Keratinocyte (primary cell): ENCODE measurements around the gene PRDM8. TPM values are rescaled to one million over a fixed set of nuclear protein-coding genes. Genes with fewer than 3 reads are reported as not detected.
A peak's percentile ranks its signal among the peaks of the same experiment; 100 is the strongest.

Source experiments
- DNase-seq: peaks from one replicate; pipeline ENCODE4 v3.0.0-alpha.2; 2011; ENCODE audit warnings: low read depth, missing footprints, low spot score
- FAIRE-seq: peaks from 2 replicates; lab custom pipeline; 2011; peaks lifted over from hg19 to GRCh38; lab: Jason Lieb, UNC
- H2AFZ ChIP-seq: 2 replicates; pipeline ENCODE4 v1.6.0; 2012; ENCODE audit warnings: low read length, control low read depth, inconsistent platforms; ENCODE audit not compliant: control insufficient read depth
- H3K27ac ChIP-seq: 2 replicates; pipeline ENCODE4 v1.5.1; 2011; ENCODE audit warnings: low read length; ENCODE audit not compliant: control insufficient read depth, insufficient read depth
- H3K27me3 ChIP-seq: 3 replicates; pipeline ENCODE4 v1.6.0; 2011; ENCODE audit warnings: low read length; ENCODE audit not compliant: control insufficient read depth, insufficient read depth; ENCODE audit errors: extremely low read depth
- H3K36me3 ChIP-seq, 2 experiments: 2 replicates in 1 of 2; 3 replicates in 1 of 2; pipeline ENCODE4 v1.5.1; 2011; ENCODE audit warnings: low read length in 2 of 2, mild to moderate bottlenecking in 1 of 2; ENCODE audit not compliant: control insufficient read depth in 2 of 2, insufficient read depth in 2 of 2; ENCODE audit errors: extremely low read depth in 1 of 2
- H3K4me1 ChIP-seq: 3 replicates; pipeline ENCODE4 v1.5.1; 2011; ENCODE audit warnings: low read length; ENCODE audit not compliant: control insufficient read depth, insufficient read depth; ENCODE audit errors: extremely low read depth
- H3K4me2 ChIP-seq: 3 replicates; pipeline ENCODE4 v1.6.0; 2011; ENCODE audit warnings: low read depth, low read length; ENCODE audit not compliant: control insufficient read depth, insufficient read depth; ENCODE audit errors: extremely low read depth
- H3K4me3 ChIP-seq, 3 experiments: fragments of 200-600 bp in 1 of 3; sonication (generic) in 1 of 3; 2 replicates in 2 of 3; 3 replicates in 1 of 3; pipeline ENCODE4 v1.5.1; 2011 to 2016; ENCODE audit warnings: low read length in 3 of 3, mild to moderate bottlenecking in 3 of 3, control low read depth in 2 of 3, inconsistent platforms in 1 of 3, low read depth in 1 of 3, mixed read lengths in 1 of 3, mixed run types in 1 of 3, moderate library complexity in 1 of 3; ENCODE audit not compliant: control insufficient read depth in 2 of 3, insufficient read depth in 2 of 3; ENCODE audit errors: extremely low read depth in 1 of 3
- H3K79me2 ChIP-seq: 2 replicates; pipeline ENCODE4 v1.6.0; 2012; ENCODE audit warnings: low read length; ENCODE audit not compliant: control insufficient read depth, insufficient read depth
- H3K9ac ChIP-seq: 3 replicates; pipeline ENCODE4 v1.6.0; 2011; ENCODE audit warnings: low read length; ENCODE audit not compliant: control insufficient read depth, insufficient read depth; ENCODE audit errors: extremely low read depth
- H3K9me1 ChIP-seq: 3 replicates; pipeline ENCODE4 v1.6.0; 2011; ENCODE audit warnings: low read length; ENCODE audit not compliant: control insufficient read depth, insufficient read depth; ENCODE audit errors: extremely low read depth
- H3K9me3 ChIP-seq: 2 replicates; pipeline ENCODE4 v1.5.1; 2012; ENCODE audit warnings: low read depth, low read length; ENCODE audit not compliant: control insufficient read depth
- H4K20me1 ChIP-seq: 3 replicates; pipeline ENCODE4 v1.6.0; 2011; ENCODE audit warnings: low read length; ENCODE audit not compliant: control insufficient read depth, insufficient read depth; ENCODE audit errors: extremely low read depth
- CTCF ChIP-seq, 3 experiments: IDR thresholded peaks in 1 of 3; conservative IDR thresholded peaks in 1 of 3; optimal IDR thresholded peaks in 1 of 3; 2 replicates in 2 of 3; 3 replicates in 1 of 3; pipeline versions ENCODE3 to v1.5.1; 2011; ENCODE audit warnings: low read length in 3 of 3, mild to moderate bottlenecking in 3 of 3, moderate library complexity in 2 of 3, control low read depth in 1 of 3, inconsistent platforms in 1 of 3; ENCODE audit not compliant: insufficient read depth in 2 of 3; ENCODE audit errors: extremely low read depth in 1 of 3
- EZH2 ChIP-seq: IDR thresholded peaks from one replicate; pipeline ENCODE4 v1.6.1; 2012; ENCODE audit warnings: inconsistent platforms, mild to moderate bottlenecking, low read length, moderate library complexity
- dilution Hi-C: fragments of 300-500 bp; cut with MboI; formaldehyde crosslinking; loops from one replicate; pipeline ENCODE4 v1.7.0; 2020; ENCODE audit warnings: low sequenced_read_pairs; ENCODE audit not compliant: extremely low pct_ligation_motif_present
- polyA plus RNA-seq, 5 experiments: library from polyadenylated mRNA; depleted of rRNA in 3 of 5; stranded (reverse) in 3 of 5; stranded (forward) in 1 of 5; unstranded in 1 of 5; fragments of >200 nt; gene quantifications; 1 replicate in 1 of 5; 2 replicates in 3 of 5; 3 replicates in 1 of 5; pipeline versions ENCODE4 v1.2.1 to v1.2.3, GENCODE V29; 2011 to 2012; ENCODE audit warnings: missing spikeins in 2 of 5, low read depth in 1 of 5, low replicate concordance in 1 of 5

Gene PRDM8
- polyA plus RNA-seq, 1 donor (not counting 4 experiments of a cell fraction or from before 2014, with no cell fraction given), result 3.5 TPM

DNA sequence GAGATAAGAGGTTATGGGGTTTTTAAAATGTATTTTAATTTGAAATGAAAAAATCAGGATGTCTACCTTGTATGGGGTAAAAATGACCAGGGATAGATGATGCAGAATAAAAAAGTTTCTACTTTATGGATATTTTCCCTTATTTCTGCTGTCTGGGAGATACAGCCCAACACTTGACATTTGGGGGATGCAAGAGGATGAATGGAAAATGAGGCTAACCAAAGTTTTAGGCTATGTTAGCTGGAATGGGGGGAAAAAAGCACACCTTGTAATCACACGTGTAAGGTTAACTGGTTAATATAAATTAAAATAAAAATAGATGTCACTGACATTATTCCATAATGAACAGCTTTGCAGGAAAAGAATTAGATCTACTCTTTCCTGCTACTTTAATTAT lies 1.1 kb downstream of the PRDM8 start:
- Histone ChIP-seq H3K79me2 (no peaks in the 10 kb centered on the region), H2AFZ (no peak overlapping the region), H3K27ac (no peak overlapping the region), H3K9me3 (no peaks in the 10 kb centered on the region), H3K36me3 (no peaks in the 10 kb centered on the region), H3K9me1 (no peaks in the 10 kb centered on the region), H3K4me2 (peak overlapping the region; percentile 65), H3K4me3 (peak overlapping the region in 1 of 3 experiments; percentile 59), H3K27me3 (peaks cover 25% of the 10 kb centered on the region), H3K4me1 (peaks cover 20% of the 10 kb centered on the region), H4K20me1 (no peaks in the 10 kb centered on the region), H3K9ac (no peak overlapping the region)
- FAIRE-seq (no peak), DNase-seq (no peak)
- dilution Hi-C loops, result no loop called here
- TF ChIP-seq EZH2 (no peak), CTCF (optimal IDR thresholded peaks at IDR 0.05 in 1 of 3, IDR thresholded peaks at IDR 0.05 in 1 of 3, conservative IDR thresholded peaks at IDR 0.05 in 1 of 3; ENCODE audit: extremely low read depth in 1 of 3, insufficient read depth in 2 of 3, low read length in 3 of 3) (no peak)

GRCh38 chr4:80199004-80199560 lies 1.8 kb downstream of the PRDM8 start:
- no peak overlapping the region for H3K4me2 ChIP-seq
- H3K27me3 ChIP-seq, result peaks cover 25% of the 10 kb centered on the region
- dilution Hi-C loops, result no loop called here

More at GRCh38 chr4:80199004-80199560, 1.8 kb downstream of the PRDM8 start:
- Histone ChIP-seq H3K36me3 (no peaks in the 10 kb centered on the region), H3K9ac (no peak overlapping the region), H3K9me3 (no peaks in the 10 kb centered on the region), H3K27ac (no peak overlapping the region), H4K20me1 (no peaks in the 10 kb centered on the region), H3K79me2 (no peaks in the 10 kb centered on the region), H3K4me3 (no peak overlapping the region), H3K4me1 (peaks cover 20% of the 10 kb centered on the region), H2AFZ (no peak overlapping the region), H3K9me1 (no peaks in the 10 kb centered on the region)
- TF ChIP-seq CTCF (optimal IDR thresholded peaks at IDR 0.05 in 1 of 3, IDR thresholded peaks at IDR 0.05 in 1 of 3, conservative IDR thresholded peaks at IDR 0.05 in 1 of 3; ENCODE audit: extremely low read depth in 1 of 3, insufficient read depth in 2 of 3, low read length in 3 of 3) (no peak), EZH2 (no peak)
- DNase-seq, result no peak
- FAIRE-seq, result no peak
